ENCODE measurements around the gene HASPIN. TPM values are rescaled to one million over a fixed set of nuclear protein-coding genes. Genes with fewer than 3 reads are reported as not detected.

The HASPIN gene
- polyA plus RNA-seq, 2 donors = 0.41 to 1.3 TPM

GRCh38 chr17:3755335-3756030, 31.8 kb downstream of the HASPIN start:
- Histone ChIP-seq H3K9me3 (ENCODE audit: control insufficient read depth in 2 of 2, insufficient read depth in 1 of 2, low read depth in 1 of 2, low read length in 1 of 2) (peaks cover 5 to 12% of the 10 kb centered on the region in 2 donors), H3K27ac (ENCODE audit: low read depth in 2 of 2, low read length in 1 of 2) (peak overlapping the region; percentile 51 to 70), H3K27me3 (ENCODE audit: control insufficient read depth in 1 of 2, insufficient read depth in 2 of 2, low read length in 2 of 2) (no peaks in the 10 kb centered on the region), H3K4me1 (ENCODE audit: control insufficient read depth in 2 of 2, insufficient read depth in 2 of 2, low read length in 1 of 2) (peaks cover 4 to 6% of the 10 kb centered on the region in 2 donors), H3K36me3 (ENCODE audit: control insufficient read depth in 2 of 2, insufficient read depth in 2 of 2, low read length in 1 of 2) (no peaks in the 10 kb centered on the region), H3K4me3 (ENCODE audit: low read depth in 1 of 2, low read length in 2 of 2) (peak overlapping the region; percentile 39 to 52)
- WGBS, 2 donors = 43 to 45% methylated on average over 20 of the region's 20 CpGs

GRCh38 chr17:3759597-3760216, 36.0 kb downstream of the HASPIN start:
- no peak overlapping the region for H3K27ac ChIP-seq (ENCODE audit: low read depth in 2 of 2, low read length in 1 of 2)
- H3K27me3 ChIP-seq (ENCODE audit: control insufficient read depth in 1 of 2, insufficient read depth in 2 of 2, low read length in 2 of 2) = no peaks in the 10 kb centered on the region
- WGBS, 2 donors = 88 to 95% methylated on average over 6 of the region's 6 CpGs
- peaks cover 5 to 14% of the 10 kb centered on the region in 2 donors for H3K9me3 ChIP-seq (ENCODE audit: control insufficient read depth in 2 of 2, insufficient read depth in 1 of 2, low read depth in 1 of 2, low read length in 1 of 2)
- H3K4me3 ChIP-seq (ENCODE audit: low read depth in 1 of 2, low read length in 2 of 2) = no peak overlapping the region
- no peaks in the 10 kb centered on the region for H3K36me3 ChIP-seq (ENCODE audit: control insufficient read depth in 2 of 2, insufficient read depth in 2 of 2, low read length in 1 of 2)
- H3K4me1 ChIP-seq (ENCODE audit: control insufficient read depth in 2 of 2, insufficient read depth in 2 of 2, low read length in 1 of 2) = peaks cover 4 to 6% of the 10 kb centered on the region in 2 donors

GRCh38 chr17:3761036-3761917, 37.6 kb downstream of the HASPIN start:
- Histone ChIP-seq H3K27ac (ENCODE audit: low read depth in 2 of 2, low read length in 1 of 2) (no peak overlapping the region), H3K27me3 (ENCODE audit: control insufficient read depth in 1 of 2, insufficient read depth in 2 of 2, low read length in 2 of 2) (no peaks in the 10 kb centered on the region), H3K4me1 (ENCODE audit: control insufficient read depth in 2 of 2, insufficient read depth in 2 of 2, low read length in 1 of 2) (no peaks in the 10 kb centered on the region), H3K4me3 (ENCODE audit: low read depth in 1 of 2, low read length in 2 of 2) (no peak overlapping the region), H3K36me3 (ENCODE audit: control insufficient read depth in 2 of 2, insufficient read depth in 2 of 2, low read length in 1 of 2) (no peaks in the 10 kb centered on the region), H3K9me3 (ENCODE audit: control insufficient read depth in 2 of 2, insufficient read depth in 1 of 2, low read depth in 1 of 2, low read length in 1 of 2) (peaks cover 5 to 14% of the 10 kb centered on the region in 2 donors)
- WGBS, 2 donors = 83 to 84% methylated on average over 23 of the region's 23 CpGs

- Histone ChIP-seq H3K4me1 (ENCODE audit: control insufficient read depth in 2 of 2, insufficient read depth in 2 of 2, low read length in 1 of 2) (no peaks in the 10 kb centered on the region), H3K36me3 (ENCODE audit: control insufficient read depth in 2 of 2, insufficient read depth in 2 of 2, low read length in 1 of 2) (no peaks in the 10 kb centered on the region), H3K9me3 (ENCODE audit: control insufficient read depth in 2 of 2, insufficient read depth in 1 of 2, low read depth in 1 of 2, low read length in 1 of 2) (peaks cover 5 to 14% of the 10 kb centered on the region in 2 donors), H3K27me3 (ENCODE audit: control insufficient read depth in 1 of 2, insufficient read depth in 2 of 2, low read length in 2 of 2) (no peaks in the 10 kb centered on the region), H3K4me3 (ENCODE audit: low read depth in 1 of 2, low read length in 2 of 2) (no peak overlapping the region), H3K27ac (ENCODE audit: low read depth in 2 of 2, low read length in 1 of 2) (no peak overlapping the region)
- WGBS, 2 donors = 78 to 83% methylated on average over 16 of the region's 16 CpGs
Measured at GRCh38 chr17:3761918-3762380, 38.2 kb downstream of the HASPIN start.

GRCh38 chr17:3762922-3763776, 39.4 kb downstream of the HASPIN start:
- no peaks in the 10 kb centered on the region for H3K36me3 ChIP-seq (ENCODE audit: control insufficient read depth in 2 of 2, insufficient read depth in 2 of 2, low read length in 1 of 2)
- H3K4me3 ChIP-seq (ENCODE audit: low read depth in 1 of 2, low read length in 2 of 2) = no peak overlapping the region
- 84 to 86% methylated on average over 14 of the region's 14 CpGs for whole genome bisulfite sequencing, 2 donors
- H3K4me1 ChIP-seq (ENCODE audit: control insufficient read depth in 2 of 2, insufficient read depth in 2 of 2, low read length in 1 of 2) = no peaks in the 10 kb centered on the region
- H3K27ac ChIP-seq (ENCODE audit: low read depth in 2 of 2, low read length in 1 of 2) = peak overlapping the region in 1 of 2 donors; percentile 44
- no peaks in the 10 kb centered on the region for H3K27me3 ChIP-seq (ENCODE audit: control insufficient read depth in 1 of 2, insufficient read depth in 2 of 2, low read length in 2 of 2)
- H3K9me3 ChIP-seq (ENCODE audit: control insufficient read depth in 2 of 2, insufficient read depth in 1 of 2, low read depth in 1 of 2, low read length in 1 of 2) = peaks cover 5 to 14% of the 10 kb centered on the region in 2 donors

GRCh38 chr17:3763777-3764170, 40.1 kb downstream of the HASPIN start:
- no peak overlapping the region for H3K4me3 ChIP-seq (ENCODE audit: low read depth in 1 of 2, low read length in 2 of 2)
- peaks cover 5 to 14% of the 10 kb centered on the region in 2 donors for H3K9me3 ChIP-seq (ENCODE audit: control insufficient read depth in 2 of 2, insufficient read depth in 1 of 2, low read depth in 1 of 2, low read length in 1 of 2)
- peak overlapping the region; percentile 28 to 44 for H3K27ac ChIP-seq (ENCODE audit: low read depth in 2 of 2, low read length in 1 of 2)
- 65 to 71% methylated on average over 3 of the region's 3 CpGs for WGBS, 2 donors
- H3K4me1 ChIP-seq (ENCODE audit: control insufficient read depth in 2 of 2, insufficient read depth in 2 of 2, low read length in 1 of 2) = peaks cover 0 to 2% of the 10 kb centered on the region in 2 donors
- no peaks in the 10 kb centered on the region for H3K36me3 ChIP-seq (ENCODE audit: control insufficient read depth in 2 of 2, insufficient read depth in 2 of 2, low read length in 1 of 2)
- no peaks in the 10 kb centered on the region for H3K27me3 ChIP-seq (ENCODE audit: control insufficient read depth in 1 of 2, insufficient read depth in 2 of 2, low read length in 2 of 2)

- Histone ChIP-seq H3K36me3 (ENCODE audit: control insufficient read depth in 2 of 2, insufficient read depth in 2 of 2, low read length in 1 of 2) (no peaks in the 10 kb centered on the region), H3K9me3 (ENCODE audit: control insufficient read depth in 2 of 2, insufficient read depth in 1 of 2, low read depth in 1 of 2, low read length in 1 of 2) (peaks cover 0 to 5% of the 10 kb centered on the region in 2 donors), H3K4me1 (ENCODE audit: control insufficient read depth in 2 of 2, insufficient read depth in 2 of 2, low read length in 1 of 2) (peaks cover 0 to 2% of the 10 kb centered on the region in 2 donors), H3K27me3 (ENCODE audit: control insufficient read depth in 1 of 2, insufficient read depth in 2 of 2, low read length in 2 of 2) (no peaks in the 10 kb centered on the region), H3K27ac (ENCODE audit: low read depth in 2 of 2, low read length in 1 of 2) (no peak overlapping the region), H3K4me3 (ENCODE audit: low read depth in 1 of 2, low read length in 2 of 2) (no peak overlapping the region)
- WGBS, 2 donors = 89 to 92% methylated on average over 9 of the region's 9 CpGs
Measured at GRCh38 chr17:3765981-3766380, 42.3 kb downstream of the HASPIN start.

GRCh38 chr17:3766779-3767178, 43.1 kb downstream of the HASPIN start:
- Histone ChIP-seq H3K4me1 (ENCODE audit: control insufficient read depth in 2 of 2, insufficient read depth in 2 of 2, low read length in 1 of 2) (peaks cover 0 to 2% of the 10 kb centered on the region in 2 donors), H3K9me3 (ENCODE audit: control insufficient read depth in 2 of 2, insufficient read depth in 1 of 2, low read depth in 1 of 2, low read length in 1 of 2) (peaks cover 0 to 2% of the 10 kb centered on the region in 2 donors), H3K4me3 (ENCODE audit: low read depth in 1 of 2, low read length in 2 of 2) (no peak overlapping the region), H3K36me3 (ENCODE audit: control insufficient read depth in 2 of 2, insufficient read depth in 2 of 2, low read length in 1 of 2) (no peaks in the 10 kb centered on the region), H3K27me3 (ENCODE audit: control insufficient read depth in 1 of 2, insufficient read depth in 2 of 2, low read length in 2 of 2) (no peaks in the 10 kb centered on the region), H3K27ac (ENCODE audit: low read depth in 2 of 2, low read length in 1 of 2) (no peak overlapping the region)
- WGBS, 2 donors = 87 to 89% methylated on average over 8 of the region's 8 CpGs

- no peak overlapping the region for H3K4me3 ChIP-seq (ENCODE audit: low read depth in 1 of 2, low read length in 2 of 2)
- peaks cover 0 to 2% of the 10 kb centered on the region in 2 donors for H3K4me1 ChIP-seq (ENCODE audit: control insufficient read depth in 2 of 2, insufficient read depth in 2 of 2, low read length in 1 of 2)
- H3K27ac ChIP-seq (ENCODE audit: low read depth in 2 of 2, low read length in 1 of 2) = no peak overlapping the region
- 90 to 91% methylated on average over 9 of the region's 9 CpGs for WGBS, 2 donors
- H3K9me3 ChIP-seq (ENCODE audit: control insufficient read depth in 2 of 2, insufficient read depth in 1 of 2, low read depth in 1 of 2, low read length in 1 of 2) = peaks cover 0 to 2% of the 10 kb centered on the region in 2 donors
- no peaks in the 10 kb centered on the region for H3K36me3 ChIP-seq (ENCODE audit: control insufficient read depth in 2 of 2, insufficient read depth in 2 of 2, low read length in 1 of 2)
- no peaks in the 10 kb centered on the region for H3K27me3 ChIP-seq (ENCODE audit: control insufficient read depth in 1 of 2, insufficient read depth in 2 of 2, low read length in 2 of 2)
Measured at GRCh38 chr17:3768341-3768740, 44.6 kb downstream of the HASPIN start.

Measured in esophagus (tissue), 2 donors.